Measurements from ENCODE around the gene ERN1.

- TF ChIP-seq POLR2A (IDR thresholded peaks at IDR 0.05; ENCODE audit: low read depth, low read length): no peak
- TF ChIP-seq POLR2AphosphoS5 (IDR thresholded peaks at IDR 0.05; ENCODE audit: low read depth, low read length): no peak
- TF ChIP-seq TAF1 (IDR thresholded peaks at IDR 0.05; ENCODE audit: borderline replicate concordance, low read depth, low read length): no peak
These were observed 97.9 kb downstream of the ERN1 start for GRCh38 chr17:64032081-64032480.

Measured in GM12892 (cell line).